Tibial nerve (tissue), 4 donors: ENCODE data around the gene DNAJC16.

ENCODE experiments used
- CTCF ChIP-seq, 5 experiments: fragments of 200-600 bp in 3 of 5; fragments of 450-650 bp in 2 of 5; sonication (generic) in 3 of 5; IDR thresholded peaks; one replicate each; pipeline ENCODE4 v1.5.1; 2016 to 2019; ENCODE audit warnings: antibody characterized with exemption in 5 of 5, mild to moderate bottlenecking in 3 of 5, moderate library complexity in 2 of 5
- EP300 ChIP-seq, 2 donors: sonication (generic); formaldehyde crosslinking; IDR thresholded peaks; one replicate each; pipeline ENCODE4 v1.6.1; 2017; ENCODE audit warnings: antibody characterized with exemption in 2 of 2, mild to moderate bottlenecking in 1 of 2
- POLR2A ChIP-seq, 2 donors: fragments of 450-650 bp; IDR thresholded peaks; one replicate each; pipeline ENCODE4 v1.6.1; 2017; ENCODE audit warnings: antibody characterized with exemption in 2 of 2, mild to moderate bottlenecking in 2 of 2, moderate library complexity in 2 of 2

DNA sequence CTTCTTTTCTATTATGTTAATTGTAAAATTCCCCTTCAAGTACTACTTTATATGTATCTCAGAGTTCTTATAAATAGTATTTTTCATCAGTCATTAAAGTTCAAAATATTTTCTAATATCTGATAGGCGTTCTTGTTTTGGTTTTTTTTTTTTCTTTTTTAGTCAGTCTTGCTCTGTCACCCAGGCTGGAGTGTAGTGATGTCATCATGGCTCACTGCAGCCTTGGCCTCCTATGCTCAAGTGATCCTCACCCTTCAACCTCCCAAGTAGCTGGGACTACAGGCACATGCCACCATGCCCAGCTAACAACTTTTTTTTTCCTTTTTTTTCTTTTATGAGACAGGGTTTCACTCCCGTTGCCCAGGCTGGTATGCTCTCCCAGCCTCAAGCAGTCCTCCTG is 30.9 kb downstream of the DNAJC16 start:
- no peak for TF ChIP-seq EP300 (IDR thresholded peaks at IDR 0.05)
- TF ChIP-seq CTCF (IDR thresholded peaks at IDR 0.05): no peak
- TF ChIP-seq POLR2A (IDR thresholded peaks at IDR 0.05): no peak
